Measurements from ENCODE around the gene TMEM150B. TPM values are rescaled to one million over a fixed set of nuclear protein-coding genes. Genes with fewer than 3 reads are reported as not detected.

TMEM150B gene
- total RNA-seq (1 to 10 TPM; 2.1 to 3.3 TPM), polyA plus RNA-seq (1 to 10 TPM in 1 of 2 donors, under 1 TPM in 1; 0.81 to 1.8 TPM)

GRCh38 chr19:55325172-55325571, at the start of gene TMEM150B:
TMEM150B (minus strand) TSS chr19:55325341; CDS start chr19:55321036, 4,305 bp downstream.
- Histone ChIP-seq H3K27ac (ENCODE audit: low read depth in 1 of 2, low read length in 2 of 2) (no peak within 1 kb of the TSS), H3K9ac (ENCODE audit: low read depth in 1 of 2, low read length in 2 of 2) (no peak within 1 kb of the TSS), H3K4me3 (ENCODE audit: low read depth in 1 of 3, low read length in 3 of 3) (no peak within 1 kb of the TSS), H3K4me1 (ENCODE audit: control insufficient read depth in 4 of 4, insufficient read depth in 4 of 4, low read length in 3 of 4) (no peaks in the 10 kb centered on the region), H3K27me3 (ENCODE audit: control insufficient read depth in 4 of 4, insufficient read depth in 4 of 4, low read length in 3 of 4) (no peaks in the 10 kb centered on the region), H3K36me3 (ENCODE audit: control insufficient read depth in 4 of 4, insufficient read depth in 3 of 4, low read depth in 1 of 4, low read length in 3 of 4) (no peaks in the 10 kb centered on the region), H3K9me3 (ENCODE audit: control insufficient read depth in 4 of 4, low read length in 3 of 4) (no peaks in the 10 kb centered on the region)
- TF ChIP-seq FOXA2 (IDR thresholded peaks at IDR 0.05) (no peak), YY1 (IDR thresholded peaks at IDR 0.05) (no peak), TAF1 (conservative IDR thresholded peaks at IDR 0.05) (no peak), ATF3 (IDR thresholded peaks at IDR 0.05) (no peak), SP1 (IDR thresholded peaks at IDR 0.05) (no peak), CTCF (IDR thresholded peaks at IDR 0.05; ENCODE audit: low read depth, low read length, missing input control) (no peak), GABPA (IDR thresholded peaks at IDR 0.05 in 1 of 2, conservative IDR thresholded peaks at IDR 0.05 in 1 of 2) (no peak), EGR1 (IDR thresholded peaks at IDR 0.05; ENCODE audit: low read depth in 2 of 2) (no peak), RXRA (IDR thresholded peaks at IDR 0.05) (no peak), MAX (IDR thresholded peaks at IDR 0.05) (no peak)
- WGBS, result 74% methylated on average over 14 of the region's 14 CpGs
- DNase-seq (ENCODE audit: low spot score), result no peak

GRCh38 chr19:55373993-55374757, 49.0 kb upstream of the TMEM150B start:
- peaks cover 0 to 6% (median 2%) of the 10 kb centered on the region in 4 donors for H3K4me1 ChIP-seq (ENCODE audit: control insufficient read depth in 4 of 4, insufficient read depth in 4 of 4, low read length in 3 of 4)
- H3K4me3 ChIP-seq (ENCODE audit: low read depth in 1 of 3, low read length in 3 of 3), result no peak overlapping the region
- H3K36me3 ChIP-seq (ENCODE audit: control insufficient read depth in 4 of 4, insufficient read depth in 3 of 4, low read depth in 1 of 4, low read length in 3 of 4), result no peaks in the 10 kb centered on the region
- no peak for DNase-seq (ENCODE audit: low spot score)
- H3K9me3 ChIP-seq (ENCODE audit: control insufficient read depth in 4 of 4, low read length in 3 of 4), result no peaks in the 10 kb centered on the region
- WGBS, result 8% methylated on average over 31 of the region's 31 CpGs
- no peak overlapping the region for H3K9ac ChIP-seq (ENCODE audit: low read depth in 1 of 2, low read length in 2 of 2)
- TF ChIP-seq RAD21 (IDR thresholded peaks at IDR 0.05) (no peak), EGR1 (IDR thresholded peaks at IDR 0.05; ENCODE audit: low read depth in 2 of 2) (no peak), TAF1 (conservative IDR thresholded peaks at IDR 0.05) (no peak), JUND (IDR thresholded peaks at IDR 0.05) (no peak), REST (IDR thresholded peaks at IDR 0.05) (no peak), YY1 (IDR thresholded peaks at IDR 0.05) (no peak), ATF3 (IDR thresholded peaks at IDR 0.05) (no peak), SP1 (IDR thresholded peaks at IDR 0.05) (no peak), HNF4A (conservative IDR thresholded peaks at IDR 0.05) (no peak), CTCF (IDR thresholded peaks at IDR 0.05; ENCODE audit: low read depth, low read length, missing input control) (no peak), FOXA2 (IDR thresholded peaks at IDR 0.05) (no peak), RXRA (IDR thresholded peaks at IDR 0.05) (no peak)
- H3K27me3 ChIP-seq (ENCODE audit: control insufficient read depth in 4 of 4, insufficient read depth in 4 of 4, low read length in 3 of 4), result peaks cover 0 to 13% (median 8%) of the 10 kb centered on the region in 4 donors
- no peak overlapping the region for H3K27ac ChIP-seq (ENCODE audit: low read depth in 1 of 2, low read length in 2 of 2)
